Activated T-helper 1 cell treated with Interleukin-2 at 50 U/mL for 16 hours (primary cell): ENCODE data around the gene CTDSP2.
"Not testable (repeated sequence)": the region's sequence is repeated elsewhere in the genome, so short reads cannot be mapped to it uniquely, and the experiment has no call there.

ENCODE experiments used
- DNase-seq: peaks from one replicate; pipeline ENCODE4 v3.0.0-alpha.2; 2020; ENCODE audit warnings: low read depth

The CTDSP2 gene

GRCh38 chr12:57881475-57881874 lies 34.9 kb upstream of the CTDSP2 start:
- DNase-seq, result no peak

DNA sequence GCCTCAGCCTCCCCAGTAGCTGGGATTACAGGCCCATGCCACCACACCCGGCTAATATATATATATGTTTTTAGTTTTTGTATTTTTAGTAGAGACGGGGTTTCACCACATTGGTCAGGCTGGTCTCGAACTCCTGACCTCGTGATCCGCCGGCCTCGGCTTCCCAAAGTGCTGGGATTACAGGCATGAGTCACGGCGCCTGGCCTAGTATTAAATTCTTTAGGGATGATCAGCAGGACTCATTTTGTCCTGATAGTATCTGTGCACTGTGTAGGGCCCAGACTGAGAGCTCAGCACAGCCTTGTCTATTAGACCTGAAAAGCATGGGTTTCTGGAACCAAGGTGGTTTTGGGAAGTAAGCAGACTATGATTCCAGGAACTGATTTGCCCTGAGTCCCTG lies 34.5 kb upstream of the CTDSP2 start:
- not testable (repeated sequence) for DNase-seq

- no peak for DNase-seq
Measured at GRCh38 chr12:57877876-57878275, 31.3 kb upstream of the CTDSP2 start.

DNA sequence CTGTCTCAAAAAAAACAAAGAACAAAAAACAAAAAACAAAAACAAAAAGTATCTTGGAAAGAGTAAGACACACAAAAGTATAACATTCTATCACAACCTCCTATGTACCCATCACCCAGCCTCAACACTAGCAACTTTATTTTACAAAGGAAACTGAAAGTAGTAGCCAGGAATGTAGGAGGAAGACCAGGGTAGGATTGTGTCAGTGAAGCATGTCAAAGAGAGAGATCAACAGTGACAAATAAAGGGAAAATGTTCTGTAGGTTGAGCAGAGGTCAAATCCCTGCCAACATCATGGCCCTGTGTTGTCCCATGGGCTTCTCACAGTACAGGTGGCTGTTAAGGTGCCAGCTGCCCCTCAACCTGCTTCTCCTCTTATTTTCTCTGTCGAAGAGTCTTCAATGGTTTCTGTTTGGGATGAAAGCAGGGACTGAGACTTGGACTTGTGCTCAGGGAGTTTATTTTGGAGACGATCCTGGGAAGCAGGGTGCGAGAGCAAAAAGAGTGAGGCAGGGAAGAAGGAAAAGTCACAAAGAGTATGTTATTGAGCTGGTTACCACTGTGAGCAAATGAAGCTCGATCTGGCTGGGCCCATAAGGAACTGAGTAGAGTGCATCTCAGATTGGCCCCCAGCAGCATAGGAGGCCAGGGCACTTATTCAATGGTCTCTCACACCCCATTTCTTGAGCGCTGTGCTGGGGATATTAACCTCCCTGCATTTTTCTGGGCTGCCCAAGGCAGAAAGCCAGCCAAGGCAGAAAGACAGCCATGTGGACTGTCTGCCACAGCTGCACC lies 29.4 kb upstream of the CTDSP2 start:
- no peak for DNase-seq

- DNase-seq, result no peak
Measured at GRCh38 chr12:57874166-57875108, 27.9 kb upstream of the CTDSP2 start.

DNA sequence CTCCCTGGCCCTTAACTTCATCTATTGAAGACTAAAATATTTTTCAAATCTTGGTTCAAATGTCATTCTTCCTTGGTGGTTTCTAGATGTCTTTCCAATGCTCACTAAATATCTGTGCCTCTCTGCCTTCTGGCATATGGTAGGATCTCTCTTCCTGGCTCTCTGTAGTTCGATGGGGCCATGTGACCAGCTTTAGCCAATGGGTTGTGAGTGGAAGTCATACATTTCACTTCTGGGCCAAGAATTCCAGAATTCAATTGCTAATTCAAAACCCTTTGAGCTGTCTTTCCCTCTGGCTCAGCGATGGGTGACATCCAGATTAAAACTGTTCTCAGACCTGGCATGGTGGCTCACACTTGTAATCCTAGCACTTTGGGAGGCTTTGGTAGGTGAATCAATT lies 25.8 kb upstream of the CTDSP2 start:
- DNase-seq, result no peak

DNA sequence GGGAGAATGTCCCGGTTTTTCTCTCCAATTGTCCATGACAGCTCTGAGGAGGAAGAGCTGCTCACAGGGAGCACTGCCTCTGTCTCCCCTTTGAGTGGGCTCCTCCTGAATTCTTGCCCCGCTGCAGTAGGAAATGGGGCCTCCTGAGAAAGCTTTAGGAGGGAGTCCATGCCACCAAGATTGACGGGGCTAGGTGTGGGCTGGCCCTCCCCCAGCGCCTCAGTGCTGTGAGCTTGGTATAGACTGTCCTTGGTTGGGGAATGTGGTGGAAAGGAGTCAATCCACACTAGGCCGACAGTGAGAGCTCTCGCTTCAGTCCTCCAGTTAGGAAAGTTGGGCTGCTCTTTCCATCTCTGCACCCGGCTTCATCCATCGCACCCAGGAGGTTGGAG lies 23.4 kb upstream of the CTDSP2 start:
- no peak for DNase-seq

DNA sequence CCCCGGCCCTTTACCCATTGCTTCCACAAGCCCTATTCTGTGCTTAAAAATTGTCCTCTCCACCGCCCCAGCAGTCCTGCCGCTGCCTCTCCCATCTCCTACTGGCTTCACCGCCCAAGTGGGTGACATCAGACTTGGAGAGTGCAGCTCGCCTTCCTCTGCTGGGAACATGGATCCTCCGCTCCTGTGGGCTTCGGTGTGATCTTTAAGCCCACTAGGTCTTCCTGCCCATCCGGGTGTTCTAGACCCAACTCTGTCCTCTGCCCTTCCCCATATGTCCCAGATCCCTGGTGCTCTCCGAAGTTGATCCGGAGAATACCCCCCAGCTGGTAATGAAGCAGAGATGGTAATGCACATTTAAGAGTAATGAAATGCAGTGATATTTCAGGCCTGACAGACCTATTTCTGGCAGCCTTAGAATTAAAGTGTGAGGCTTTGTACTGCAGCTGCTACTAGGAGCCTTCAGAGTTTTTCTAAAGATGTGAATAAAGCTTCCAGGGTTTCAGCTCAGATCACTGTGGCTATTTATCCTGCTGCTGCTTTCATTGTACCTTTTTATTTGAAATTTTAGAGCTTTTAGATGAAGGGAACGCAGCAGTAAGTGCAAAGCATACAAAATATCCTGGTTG lies 22.9 kb upstream of the CTDSP2 start:
- no peak for DNase-seq

GRCh38 chr12:57868851-57869268 lies 22.3 kb upstream of the CTDSP2 start:
- no peak for DNase-seq

DNA sequence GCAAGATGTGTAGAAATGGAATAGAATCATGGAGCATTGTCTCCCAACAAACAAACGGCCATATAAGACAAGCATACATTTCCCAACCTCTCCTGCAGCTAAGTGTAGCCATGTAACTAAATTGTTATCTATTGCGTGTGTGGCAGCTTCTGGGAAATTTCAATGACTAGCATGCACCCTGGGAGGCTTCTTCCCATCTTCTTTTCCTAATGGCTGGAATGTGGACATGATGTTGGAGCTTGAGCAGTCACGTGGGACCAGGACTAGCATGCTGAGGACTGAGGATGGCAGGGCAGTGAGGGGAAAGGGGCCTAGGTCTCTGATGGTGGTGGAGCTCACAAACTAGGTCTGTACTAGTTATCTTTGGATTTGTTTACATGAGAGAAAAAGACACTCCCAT lies 21.7 kb upstream of the CTDSP2 start:
- DNase-seq, result no peak

DNA sequence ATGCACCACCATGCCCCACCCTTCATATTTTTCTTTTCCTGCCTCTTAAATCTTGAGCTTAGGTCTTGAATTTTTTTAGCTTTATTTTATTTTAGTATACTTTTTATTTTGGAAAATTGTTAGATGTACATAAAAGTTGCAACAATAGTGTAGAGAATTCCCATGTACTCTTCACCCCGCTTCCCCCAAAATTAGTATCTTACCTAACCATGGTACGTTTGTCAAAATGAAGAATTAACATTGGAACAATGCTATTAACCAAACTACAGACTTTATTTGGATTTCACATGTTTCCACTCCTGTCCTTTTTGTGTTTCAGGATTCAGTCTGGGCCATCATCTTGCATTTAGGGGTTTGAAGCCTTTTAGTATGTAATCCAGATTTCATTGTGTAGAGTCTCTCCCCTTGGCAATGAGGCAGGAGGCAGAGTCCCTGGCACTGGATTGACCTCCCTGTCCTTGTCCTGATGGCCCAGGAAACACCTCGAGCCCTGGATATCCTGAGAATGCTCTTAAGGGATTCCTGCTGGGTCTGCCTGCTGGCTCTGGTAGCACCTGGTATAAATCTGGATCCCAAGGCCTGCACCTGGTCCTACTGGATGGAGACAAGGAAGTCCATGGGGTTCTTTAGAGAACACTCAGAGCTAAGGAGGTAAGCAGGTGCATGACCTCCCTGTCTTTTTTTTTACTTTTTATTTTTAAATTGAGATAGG lies 19.9 kb upstream of the CTDSP2 start:
- no peak for DNase-seq

- peak; percentile 25 for DNase-seq
Measured at GRCh38 chr12:57865084-57865751, 18.7 kb upstream of the CTDSP2 start.

GRCh38 chr12:57864442-57865083 lies 18.0 kb upstream of the CTDSP2 start:
- no peak for DNase-seq

- no peak for DNase-seq
Measured at GRCh38 chr12:57863676-57864075, 17.1 kb upstream of the CTDSP2 start.

GRCh38 chr12:57861967-57862366 lies 15.4 kb upstream of the CTDSP2 start:
- DNase-seq, result no peak

DNA sequence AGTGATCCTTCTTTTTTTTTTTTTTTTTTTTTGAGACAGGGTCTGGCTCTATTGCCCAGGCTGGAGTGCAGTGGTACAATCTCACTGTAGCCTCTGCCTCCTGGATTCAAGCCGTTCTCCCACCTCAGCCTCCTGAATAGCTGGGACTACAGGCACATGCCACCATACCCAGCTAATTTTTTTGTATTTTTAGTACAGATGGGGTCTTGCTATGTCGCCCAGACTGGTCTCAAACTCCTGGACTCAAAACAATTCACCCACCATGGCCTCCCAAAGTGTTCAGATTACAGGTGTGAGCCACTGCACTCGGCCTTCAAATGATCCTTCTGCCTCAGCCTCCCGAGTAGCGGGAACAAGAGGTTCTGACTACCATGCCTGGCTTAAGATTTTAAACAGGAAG lies 14.4 kb upstream of the CTDSP2 start:
- not testable (repeated sequence) for DNase-seq

DNA sequence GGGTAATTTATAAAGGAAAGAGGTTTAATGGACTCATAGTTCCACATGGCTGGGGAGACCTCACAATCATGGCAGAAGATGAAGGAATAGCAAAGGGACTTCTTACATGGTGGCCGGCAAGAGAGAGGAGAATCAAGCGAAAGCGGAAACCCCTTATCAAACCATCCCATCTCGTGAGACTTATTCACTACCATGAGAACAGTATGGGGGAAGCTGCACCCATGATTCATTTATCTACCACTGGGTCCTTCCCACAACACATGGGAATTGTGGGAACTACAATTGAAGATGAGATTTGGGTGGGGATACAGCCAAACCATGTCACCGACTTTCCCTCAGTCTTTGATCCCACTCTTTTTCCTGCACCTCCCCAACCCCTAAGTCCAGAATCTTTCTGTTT lies 12.6 kb upstream of the CTDSP2 start:
- DNase-seq, result no peak

- DNase-seq, result not testable (repeated sequence)
Measured at GRCh38 chr12:57858123-57858522, 11.6 kb upstream of the CTDSP2 start.

DNA sequence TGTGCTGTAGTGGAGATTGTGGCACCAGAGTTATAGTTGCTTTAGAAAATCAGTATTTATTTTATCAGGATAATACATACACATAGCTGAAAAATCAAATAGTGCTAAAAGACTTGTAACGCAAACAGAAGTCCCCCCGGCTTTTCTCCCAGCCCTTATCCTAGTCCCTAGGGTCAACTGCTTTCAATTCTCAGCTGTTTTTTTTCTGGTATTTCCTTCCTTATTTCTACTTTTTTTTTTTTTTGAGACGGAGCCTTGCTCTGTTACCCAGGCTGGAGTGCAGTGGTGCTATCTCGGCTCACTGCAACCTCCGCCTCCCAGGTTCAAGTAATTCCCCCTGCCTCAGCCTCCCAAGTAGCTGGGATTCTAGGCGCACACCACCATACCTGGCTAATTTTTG lies 8.4 kb upstream of the CTDSP2 start:
- no peak for DNase-seq

GRCh38 chr12:57853864-57854556 lies 7.5 kb upstream of the CTDSP2 start:
- DNase-seq, result no peak
